NT2/D1 (cell line): ENCODE data around the gene SEPSECS.

Experiments
- YY1 ChIP-seq: IDR thresholded peaks from 2 replicates; pipeline ENCODE4 v1.6.1; 2011; ENCODE audit not compliant: insufficient read length, insufficient read depth
- ZNF274 ChIP-seq: IDR thresholded peaks from 2 replicates; pipeline ENCODE4 v1.6.1; 2011; ENCODE audit warnings: mild to moderate bottlenecking, low read depth, low read length

DNA sequence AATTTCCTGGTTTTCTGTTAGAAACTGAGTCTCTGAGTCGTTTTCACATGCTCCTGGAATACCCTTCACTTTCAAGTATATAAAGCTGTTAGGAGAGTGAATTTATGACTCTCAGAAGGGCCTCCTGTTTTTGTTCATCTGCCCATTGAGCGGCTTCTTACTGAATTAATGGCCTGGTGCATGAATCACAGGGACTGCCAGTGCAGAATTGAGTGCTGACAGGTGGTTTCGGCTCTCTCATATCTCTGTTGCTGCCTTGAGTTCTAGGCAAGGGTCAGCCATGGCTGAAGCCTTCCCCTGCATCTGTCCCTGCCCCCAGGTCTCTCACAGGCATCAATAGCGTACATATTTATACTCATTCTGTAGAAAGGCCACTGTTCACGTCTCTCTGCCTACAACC is 22.7 kb upstream of the SEPSECS start:
- no peak for TF ChIP-seq YY1
- TF ChIP-seq ZNF274, result no peak
